T47D (cell line): Measurements from ENCODE around the gene YAE1.
A peak's percentile ranks its signal among the peaks of the same experiment; 100 is the strongest.

ENCODE experiments used
- DNase-seq, 2 experiments: peaks; one replicate each; pipeline versions ENCODE4 v3.0.0 to v3.0.0-alpha.2; 2011 to 2012; ENCODE audit warnings: low read depth in 1 of 2, low spot score in 1 of 2
- JUND ChIP-seq: IDR thresholded peaks from 2 replicates; pipeline ENCODE4 v1.6.1; 2012; ENCODE audit warnings: low read depth
- in situ Hi-C: cut with HindIII; loops from 2 replicates; pipeline ENCODE4 v1.10.0; 2016; ENCODE audit warnings: low sequenced_read_pairs, low pct_unique_long_range_greater_than_20kb

Gene YAE1

DNA sequence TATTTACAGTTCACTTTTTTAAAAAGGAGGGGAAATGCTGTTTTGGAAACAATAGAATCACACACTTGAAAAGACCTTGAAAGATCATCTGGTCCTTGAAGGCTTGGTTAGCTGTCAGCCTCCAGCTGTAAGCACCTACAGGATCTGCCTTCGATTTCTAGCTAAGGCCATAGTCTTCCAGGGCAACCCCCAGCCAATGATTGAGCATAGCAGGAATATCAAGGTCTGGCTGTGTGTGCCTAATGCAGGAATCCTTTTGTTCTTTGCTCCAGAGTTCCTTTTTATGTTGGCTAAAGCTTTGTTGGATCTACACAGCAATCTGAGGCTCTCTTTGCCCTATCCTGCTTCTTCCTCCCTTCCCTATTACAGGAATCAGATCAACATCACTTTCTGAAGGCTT is 5.2 kb upstream of the YAE1 start:
- in situ Hi-C loops = loop anchor here (25.0 kb wide), 1 partner anchor 176 kb away; no protein-coding TSS in a partner anchor
- TF ChIP-seq JUND = no peak
- no peak for DNase-seq

DNA sequence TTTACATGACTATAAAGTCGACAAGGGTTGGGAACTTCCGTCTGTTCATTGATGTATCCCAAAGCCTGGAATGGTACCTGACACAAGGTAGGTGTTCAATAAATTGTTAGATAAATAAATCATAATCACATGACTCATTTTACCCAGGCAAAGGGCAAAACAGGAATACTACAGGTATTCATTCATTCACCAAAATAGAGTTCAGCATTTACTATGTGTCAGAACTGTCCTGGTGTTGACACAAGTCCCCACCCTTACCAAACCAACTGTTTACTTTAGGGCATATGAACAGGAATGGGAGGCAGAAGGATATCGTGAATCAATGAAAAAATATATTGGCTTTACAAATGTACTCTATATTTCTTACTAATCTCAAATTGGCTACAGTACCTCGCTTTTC is 666 bp upstream of the YAE1 start:
- no peak for DNase-seq
- in situ Hi-C loops = loop anchor here (25.0 kb wide), 1 partner anchor 172 kb away; no protein-coding TSS in a partner anchor
- no peak for TF ChIP-seq JUND

DNA sequence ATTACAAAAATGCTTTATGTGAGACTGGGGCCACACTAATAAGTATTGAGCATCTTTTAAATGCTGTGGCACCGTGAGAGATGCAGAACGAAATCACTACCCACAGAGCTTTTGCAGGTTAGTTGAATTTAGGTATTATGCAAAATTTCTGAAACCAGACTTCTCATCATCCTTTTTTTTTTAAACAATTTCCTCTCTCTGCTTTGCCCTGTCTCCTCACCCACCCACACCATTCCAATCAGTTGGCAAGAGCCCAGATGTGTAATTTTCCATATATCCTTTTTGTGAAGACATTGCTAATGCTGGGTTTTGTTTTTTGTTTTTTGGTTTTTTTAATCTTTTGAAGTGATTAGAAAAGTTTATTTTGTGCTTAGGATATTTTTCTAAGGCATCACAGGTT is 1.1 kb downstream of the YAE1 start:
- DNase-seq = no peak
- no peak for TF ChIP-seq JUND
- in situ Hi-C loops = loop anchor here (25.0 kb wide), 1 partner anchor 170 kb away; no protein-coding TSS in a partner anchor

- no peak for TF ChIP-seq JUND
- no peak for DNase-seq
- in situ Hi-C loops = loop anchor here (25.0 kb wide), 1 partner anchor 162 kb away; no protein-coding TSS in a partner anchor
Measured at GRCh38 chr7:39574673-39575349, 8.6 kb downstream of the YAE1 start.

DNA sequence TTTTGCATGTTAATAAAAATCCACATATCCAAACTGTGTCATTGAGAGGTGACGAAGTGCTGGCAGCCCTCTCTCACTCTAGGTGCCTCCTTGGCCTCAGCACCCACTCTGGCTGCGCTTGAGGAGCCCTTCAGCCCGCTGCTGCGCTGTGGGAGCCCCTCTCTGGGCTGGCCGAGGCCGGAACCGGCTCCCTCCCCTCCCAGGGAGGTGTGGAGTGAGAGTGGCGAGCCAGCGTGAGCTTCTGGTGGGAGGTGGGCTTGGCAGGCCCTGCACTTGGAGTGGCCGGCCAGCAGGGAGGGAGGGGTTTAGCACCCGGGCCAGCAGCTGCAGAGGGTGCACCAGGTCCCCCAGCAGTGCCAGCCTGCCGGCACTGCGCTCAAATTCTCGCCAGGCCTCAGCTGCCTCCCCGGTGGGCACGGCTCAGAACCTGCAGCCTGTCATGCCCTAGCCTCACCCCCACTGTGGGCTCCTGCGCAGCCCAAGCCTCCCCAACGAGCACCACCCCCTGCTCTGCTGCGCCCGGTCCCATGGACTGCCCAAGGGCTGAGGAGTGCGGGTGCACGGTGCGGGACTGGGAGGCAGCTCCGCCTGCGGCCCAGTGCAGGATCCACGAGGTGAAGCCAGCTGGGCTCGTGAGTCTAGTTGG is 11.1 kb downstream of the YAE1 start:
- no peak for TF ChIP-seq JUND
- no peak for DNase-seq
- in situ Hi-C loops = no loop called here

DNA sequence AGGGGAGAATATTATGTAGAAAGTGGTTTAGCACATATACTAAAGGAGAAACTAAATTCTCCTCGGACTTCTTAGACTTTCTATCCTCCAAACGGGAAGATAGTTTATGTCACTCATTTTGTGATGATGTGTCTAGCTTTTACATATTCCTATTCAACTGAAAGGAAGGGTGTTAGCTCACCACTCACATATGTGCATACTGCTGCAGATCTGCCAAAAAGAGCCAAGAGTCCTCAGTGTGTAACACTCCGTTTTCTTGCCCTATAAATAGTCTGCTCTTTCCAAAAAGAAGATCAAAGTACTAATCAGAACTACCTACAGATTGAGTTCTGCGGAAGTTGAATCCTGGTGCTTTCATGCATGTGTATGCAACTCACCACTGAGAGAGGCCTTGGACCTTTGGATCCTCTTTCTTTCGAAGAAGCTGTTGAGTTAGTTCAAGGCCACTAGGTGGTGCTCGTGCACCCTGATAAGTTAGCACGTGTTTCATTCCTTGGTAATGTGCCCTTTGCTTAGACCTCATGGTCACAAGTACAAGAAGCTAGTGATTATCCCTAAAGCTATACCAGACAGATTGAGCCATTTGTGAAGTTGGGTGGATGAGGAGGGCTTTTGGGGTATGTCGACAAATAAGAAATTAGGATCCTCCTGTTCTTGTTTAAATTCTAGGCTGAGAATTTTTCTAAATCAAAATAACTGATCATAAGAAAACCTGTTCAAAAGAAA is 14.1 kb downstream of the YAE1 start:
- in situ Hi-C loops = no loop called here
- no peak for TF ChIP-seq JUND

GRCh38 chr7:39582536-39582935 is 16.3 kb downstream of the YAE1 start:
- TF ChIP-seq JUND = no peak
- no peak for DNase-seq
- in situ Hi-C loops = no loop called here

More for the DNA sequence above, 14.1 kb downstream of the YAE1 start:
- peak; percentile 87 to 93 for DNase-seq

DNA sequence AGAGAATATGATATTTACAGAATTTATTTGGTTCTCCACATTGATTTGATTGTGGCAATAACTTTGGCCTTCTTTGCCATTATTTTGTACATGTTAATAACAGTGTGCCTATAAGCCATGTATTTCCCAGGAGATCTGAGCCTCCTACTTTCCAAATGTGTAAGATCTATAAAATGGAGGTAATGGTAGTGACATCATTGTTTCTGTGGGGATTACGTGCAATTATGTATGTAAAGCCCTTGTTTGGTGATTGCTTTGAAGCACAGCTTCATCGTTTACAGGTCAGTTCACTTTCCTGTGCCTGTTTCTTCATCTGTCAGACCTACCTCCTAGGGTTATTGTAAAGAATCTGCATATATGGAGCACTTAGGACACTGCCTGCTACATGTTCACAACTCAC is 17.3 kb downstream of the YAE1 start:
- in situ Hi-C loops = no loop called here
- no peak for DNase-seq
- no peak for TF ChIP-seq JUND

- no peak for DNase-seq
- in situ Hi-C loops = no loop called here
- no peak for TF ChIP-seq JUND
Measured at GRCh38 chr7:39587393-39587792, 21.2 kb downstream of the YAE1 start.

DNA sequence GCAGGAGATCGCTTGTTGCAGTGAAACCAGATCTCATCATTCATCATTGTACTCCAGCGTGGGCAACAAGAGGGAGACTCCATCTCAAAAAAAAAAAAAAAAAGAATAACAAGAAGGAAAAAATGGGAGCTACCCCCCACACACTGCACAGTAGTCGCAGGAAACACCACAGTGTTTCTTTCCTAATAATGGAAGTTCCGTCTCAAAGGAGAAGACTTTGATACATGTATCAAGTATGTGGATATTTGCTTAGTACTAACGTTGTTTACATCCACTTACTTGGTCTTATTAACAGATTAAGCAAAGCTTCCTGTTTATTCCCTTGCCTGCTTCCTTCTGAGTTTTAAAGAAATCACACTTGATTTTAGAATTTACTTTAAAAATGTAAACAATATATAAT is 22.2 kb downstream of the YAE1 start:
- in situ Hi-C loops = no loop called here
- no peak for DNase-seq
- TF ChIP-seq JUND = no peak

DNA sequence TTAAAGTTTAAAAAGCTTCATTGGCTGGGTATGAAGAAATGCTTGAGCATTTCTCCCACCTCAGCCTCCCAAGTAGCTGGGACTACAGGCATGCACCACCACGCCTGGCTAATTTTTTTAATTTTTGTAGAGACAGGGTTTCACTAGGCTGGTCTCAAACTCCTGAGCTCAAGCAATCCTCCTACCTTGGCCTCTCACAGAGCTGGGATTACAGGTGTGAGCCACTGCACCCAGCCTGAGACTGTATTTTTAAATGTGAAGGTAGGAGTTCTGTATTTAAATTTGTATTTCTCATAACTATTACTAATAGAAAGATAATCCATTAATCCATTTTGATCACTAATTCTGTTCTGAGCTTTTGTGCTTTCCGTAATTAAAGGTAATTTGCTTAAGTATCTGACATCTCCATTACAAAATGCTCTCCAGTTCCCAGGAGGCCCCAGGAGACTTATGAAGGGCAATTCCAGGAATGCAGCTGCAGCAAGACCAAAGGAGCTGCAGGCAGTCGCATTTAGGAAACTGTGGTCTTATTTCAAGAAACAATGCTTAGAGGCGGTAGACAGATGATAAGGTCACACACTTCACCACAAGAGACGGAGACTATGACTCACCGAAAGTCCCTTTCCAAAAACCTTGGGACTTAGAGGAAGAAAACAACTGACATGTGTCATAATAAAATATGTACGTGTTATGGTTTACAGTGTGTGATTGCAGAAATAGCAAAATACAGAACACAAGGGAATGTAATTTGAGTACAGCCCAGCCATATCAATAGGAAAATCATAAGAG is 23.3 kb downstream of the YAE1 start:
- TF ChIP-seq JUND = no peak
- peak in 1 of 2 experiments; percentile 26 for DNase-seq
- in situ Hi-C loops = no loop called here

- no peak for TF ChIP-seq JUND
- in situ Hi-C loops = no loop called here
- DNase-seq = no peak
Measured at GRCh38 chr7:39592586-39592985, 26.4 kb downstream of the YAE1 start.
